HepG2 (cell line): ENCODE measurements around the gene IQGAP2.

ENCODE experiments used
- FOSL1 ChIP-seq: sonication (generic); formaldehyde crosslinking; IDR thresholded peaks from 2 replicates; pipeline ENCODE4 v1.9.0; 2021; ENCODE audit warnings: missing genetic modification reagents, borderline replicate concordance
- POLR2A ChIP-seq, 2 experiments: IDR thresholded peaks; 2 replicates each; pipeline ENCODE4 v1.6.1; 2011; ENCODE audit warnings: low read depth in 2 of 2, low read length in 2 of 2, mild to moderate bottlenecking in 1 of 2, moderate library complexity in 1 of 2; ENCODE audit not compliant: insufficient read depth in 1 of 2

GRCh38 chr5:76710991-76711390, 307.9 kb downstream of the IQGAP2 start:
- no peak for TF ChIP-seq FOSL1 (CRISPR knock-in tag)
- TF ChIP-seq POLR2A (IDR thresholded peaks at IDR 0.05; ENCODE audit: insufficient read depth in 1 of 2, low read depth in 2 of 2, low read length in 2 of 2), result no peak
